ENCODE data around the gene SPEM2.

DNA sequence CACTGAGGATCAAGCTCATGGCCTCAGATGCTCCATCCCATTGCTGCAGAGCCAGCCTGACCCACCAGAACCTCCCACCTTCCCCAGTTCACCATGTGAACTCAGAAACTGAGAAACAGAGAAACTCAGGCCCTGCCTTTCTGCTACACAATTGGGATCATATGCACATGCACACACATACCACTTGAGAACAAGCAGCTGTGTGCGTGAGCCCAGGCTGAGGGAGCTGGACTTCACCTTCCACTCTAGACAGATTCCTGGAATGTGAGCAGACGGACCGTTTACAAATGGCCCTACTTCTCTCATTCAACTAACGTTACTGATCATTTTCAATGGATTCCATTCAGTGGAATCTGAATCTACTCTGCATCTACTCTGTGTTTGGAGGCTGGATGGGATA lies 1.7 kb upstream of the SPEM2 start:
- TF ChIP-seq, protein P1, sequence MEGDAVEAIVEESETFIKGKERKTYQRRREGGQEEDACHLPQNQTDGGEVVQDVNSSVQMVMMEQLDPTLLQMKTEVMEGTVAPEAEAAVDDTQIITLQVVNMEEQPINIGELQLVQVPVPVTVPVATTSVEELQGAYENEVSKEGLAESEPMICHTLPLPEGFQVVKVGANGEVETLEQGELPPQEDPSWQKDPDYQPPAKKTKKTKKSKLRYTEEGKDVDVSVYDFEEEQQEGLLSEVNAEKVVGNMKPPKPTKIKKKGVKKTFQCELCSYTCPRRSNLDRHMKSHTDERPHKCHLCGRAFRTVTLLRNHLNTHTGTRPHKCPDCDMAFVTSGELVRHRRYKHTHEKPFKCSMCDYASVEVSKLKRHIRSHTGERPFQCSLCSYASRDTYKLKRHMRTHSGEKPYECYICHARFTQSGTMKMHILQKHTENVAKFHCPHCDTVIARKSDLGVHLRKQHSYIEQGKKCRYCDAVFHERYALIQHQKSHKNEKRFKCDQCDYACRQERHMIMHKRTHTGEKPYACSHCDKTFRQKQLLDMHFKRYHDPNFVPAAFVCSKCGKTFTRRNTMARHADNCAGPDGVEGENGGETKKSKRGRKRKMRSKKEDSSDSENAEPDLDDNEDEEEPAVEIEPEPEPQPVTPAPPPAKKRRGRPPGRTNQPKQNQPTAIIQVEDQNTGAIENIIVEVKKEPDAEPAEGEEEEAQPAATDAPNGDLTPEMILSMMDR (conservative IDR thresholded peaks at IDR 0.05 in 1 of 2, IDR thresholded peaks at IDR 0.05 in 1 of 2; ENCODE audit: low read depth in 1 of 2, low read length in 2 of 2) = no peak
- no peak for TF ChIP-seq EZH2 (IDR thresholded peaks at IDR 0.05; ENCODE audit: low read length, missing control alignments)

All from fibroblast of lung (primary cell).